B cell (primary cell): ENCODE data around the gene GAL3ST2. TPM values are rescaled to one million over a fixed set of nuclear protein-coding genes. Genes with fewer than 3 reads are reported as not detected.

Experiments used
- ATAC-seq: fragments of 200-7000 bp; cut with Tn5 transposase; one replicate; pipeline ENCODE4 v1.10.0; 2021; ENCODE audit warnings: low read depth, mild to moderate bottlenecking, moderate number of reproducible peaks, moderate library complexity
- CTCF ChIA-PET: fragments of 350-600 bp; sonication (Branson Sonifier 250); formaldehyde crosslinking; loops from one replicate; lab custom pipeline; 2021; ENCODE audit warnings: antibody characterized with exemption, inconsistent platforms; lab: Charles Lee
- POLR2A ChIA-PET: fragments of 350-600 bp; sonication (Branson Sonifier 250); formaldehyde crosslinking; loops from one replicate; lab custom pipeline; 2021; ENCODE audit warnings: antibody characterized with exemption; lab: Charles Lee
- DNase-seq: peaks from one replicate; pipeline ENCODE4 v3.0.0; 2013
- H2AFZ ChIP-seq: 2 replicates; pipeline ENCODE4 v1.6.1; 2012; ENCODE audit warnings: mild to moderate bottlenecking, low read depth, low read length; ENCODE audit not compliant: insufficient read depth, poor library complexity, severe bottlenecking
- H3K27ac ChIP-seq, 2 donors: 1 replicate in 1 of 2; 2 replicates in 1 of 2; pipeline ENCODE4 v1.5.1; 2012 to 2013; ENCODE audit warnings: low read length in 2 of 2, mild to moderate bottlenecking in 2 of 2, moderate library complexity in 1 of 2
- H3K27me3 ChIP-seq, 4 experiments: fragments of 200-600 bp in 1 of 4; sonication (generic) in 1 of 4; replicated peaks in 1 of 4; 1 replicate in 2 of 4; 2 replicates in 2 of 4; pipeline versions ENCODE4 v1.6.1 to v1.7.0; 2013 to 2016; ENCODE audit warnings: low read length in 3 of 4, mild to moderate bottlenecking in 2 of 4, mixed read lengths in 1 of 4, moderate library complexity in 1 of 4; ENCODE audit not compliant: insufficient read depth in 4 of 4, control insufficient read depth in 3 of 4; ENCODE audit errors: control extremely low read depth in 1 of 4
- H3K36me3 ChIP-seq, 2 experiments: replicated peaks in 1 of 2; 1 replicate in 1 of 2; 2 replicates in 1 of 2; pipeline versions ENCODE4 v1.6.1 to v1.7.1; 2013; ENCODE audit warnings: low read length in 1 of 2; ENCODE audit not compliant: insufficient read depth in 2 of 2, control insufficient read depth in 1 of 2; ENCODE audit errors: control extremely low read depth in 1 of 2, extremely low read depth in 1 of 2
- H3K4me1 ChIP-seq, 2 donors: fragments of 200-600 bp in 1 of 2; sonication (generic) in 1 of 2; 1 replicate in 1 of 2; 2 replicates in 1 of 2; pipeline versions ENCODE4 v1.5.1 to v1.6.1; 2013 to 2017; ENCODE audit warnings: low read length in 2 of 2; ENCODE audit not compliant: control insufficient read depth in 2 of 2, insufficient read depth in 2 of 2
- H3K4me2 ChIP-seq: replicated peaks from 2 replicates; pipeline ENCODE3; 2012; ENCODE audit warnings: mild to moderate bottlenecking, low read depth, low read length; ENCODE audit not compliant: poor library complexity, severe bottlenecking
- H3K4me3 ChIP-seq, 5 experiments: fragments of 200-600 bp in 1 of 5; sonication (generic) in 1 of 5; 1 replicate in 3 of 5; 2 replicates in 2 of 5; pipeline versions ENCODE4 v1.5.1 to v1.7.0; 2011 to 2016; ENCODE audit warnings: low read length in 4 of 5, mild to moderate bottlenecking in 4 of 5, low read depth in 2 of 5, control low read depth in 1 of 5, moderate library complexity in 1 of 5; ENCODE audit not compliant: insufficient read depth in 1 of 5; ENCODE audit errors: control extremely low read depth in 1 of 5, extremely low read depth in 1 of 5
- H3K79me2 ChIP-seq: fragments of 200-600 bp; sonication (generic); one replicate; pipeline ENCODE4 v1.6.0; 2016; ENCODE audit warnings: low read length; ENCODE audit not compliant: control insufficient read depth, insufficient read depth
- H3K9ac ChIP-seq: fragments of 200-600 bp; sonication (generic); 2 replicates; pipeline ENCODE4 v1.6.1; 2017; ENCODE audit warnings: mild to moderate bottlenecking, low read length, moderate library complexity
- H3K9me3 ChIP-seq, 3 donors: one replicate each; pipeline versions ENCODE4 v1.6.1 to v1.7.1; 2013; ENCODE audit warnings: low read length in 2 of 3; ENCODE audit not compliant: control insufficient read depth in 2 of 3, insufficient read depth in 1 of 3; ENCODE audit errors: control extremely low read depth in 1 of 3
- H4K20me1 ChIP-seq: 2 replicates; pipeline ENCODE4 v1.6.0; 2012; ENCODE audit warnings: mild to moderate bottlenecking, low read length; ENCODE audit not compliant: insufficient read depth, control insufficient read depth, poor library complexity, severe bottlenecking
- H3K27ac Mint-ChIP-seq: one replicate; pipeline ENCODE4 v1.8.0; 2021; ENCODE audit warnings: mixed read lengths
- H3K27me3 Mint-ChIP-seq: one replicate; pipeline ENCODE4 v1.8.0; 2021; ENCODE audit warnings: mixed read lengths
- H3K4me1 Mint-ChIP-seq: one replicate; pipeline ENCODE4 v1.8.0; 2021; ENCODE audit warnings: mixed read lengths
- H3K4me3 Mint-ChIP-seq: one replicate; pipeline ENCODE4 v1.8.0; 2021; ENCODE audit warnings: mixed read lengths
- H3K9me3 Mint-ChIP-seq: one replicate; pipeline ENCODE4 v1.8.0; 2022; ENCODE audit warnings: mixed read lengths; ENCODE audit not compliant: insufficient read depth
- EZH2 ChIP-seq: IDR thresholded peaks from 2 replicates; pipeline ENCODE4 v1.6.1; 2012; ENCODE audit warnings: borderline replicate concordance, low read depth, mild to moderate bottlenecking, moderate library complexity, low read length; ENCODE audit not compliant: insufficient read depth, poor library complexity, severe bottlenecking
- WGBS: methylation state at CpG from one replicate; pipeline ENCODE4 v1.1.5; 2013; ENCODE audit warnings: missing lambda C conversion rate; ENCODE audit not compliant: insufficient coverage; 5-methylcytosine and 5-hydroxymethylcytosine counted together
- intact Hi-C: fragments of 100-400 bp; cut with micrococcal nuclease; formaldehyde crosslinking; loops from one replicate; pipeline ENCODE4 v1.10.0; 2022
- polyA plus RNA-seq: library from polyadenylated mRNA; depleted of rRNA; stranded (reverse); fragments of >200 nt; gene quantifications from 2 replicates; pipeline ENCODE4 v1.2.3, GENCODE V29; 2012
- total RNA-seq, 2 donors: library from RNA; stranded (reverse); fragments of 120-200 nt in 1 of 2; gene quantifications; 1 replicate in 1 of 2; 2 replicates in 1 of 2; pipeline versions ENCODE4 v1.2.3 to v1.2.4, GENCODE V29; 2013 to 2022
- TF ChIP-seq, protein P1 (sequence below): fragments of 200-600 bp; IDR thresholded peaks from one replicate; pipeline ENCODE4 v1.8.0; 2022; ENCODE audit warnings: antibody characterized with exemption, mild to moderate bottlenecking

Gene GAL3ST2
- total and polyA plus RNA-seq, 2 donors (not counting 1 experiment from before 2014, with no cell fraction given) = 0.10 TPM; not detected in 1

DNA sequence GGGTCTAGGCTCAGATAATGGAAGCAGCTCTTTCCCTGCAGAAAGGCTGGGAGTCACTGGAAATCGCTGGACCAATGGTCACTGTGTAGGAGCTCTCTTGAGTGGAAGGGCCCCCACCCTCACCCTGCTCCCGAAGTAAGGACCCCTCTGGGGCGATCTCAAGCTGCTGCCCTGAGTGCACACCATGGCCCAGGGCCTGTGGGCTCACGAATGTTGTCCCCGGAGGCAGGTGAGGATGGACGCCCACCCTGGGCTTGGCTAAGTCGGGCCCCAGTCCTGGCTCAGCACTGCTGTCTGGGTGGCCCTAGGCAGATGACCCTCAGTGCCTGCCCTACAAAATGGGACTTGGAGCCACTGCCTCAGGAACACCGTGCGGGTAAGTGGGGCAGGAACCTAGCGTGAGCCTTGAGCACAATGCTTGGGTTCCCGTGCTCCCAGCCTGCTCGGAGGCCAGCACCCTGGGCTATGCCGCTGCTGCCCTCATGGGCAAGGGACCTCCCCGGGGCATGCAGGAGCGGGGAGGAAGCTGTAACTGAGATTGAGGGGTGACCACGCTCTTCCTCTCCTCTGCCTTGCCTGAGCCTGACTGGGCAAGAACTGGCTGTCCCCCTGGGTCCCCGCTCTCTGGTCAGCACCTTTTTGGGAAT, 38.5 kb upstream of the GAL3ST2 start:
- no peak for ATAC-seq
- H3K79me2 ChIP-seq = peaks cover 12% of the 10 kb centered on the region
- H4K20me1 ChIP-seq = no peaks in the 10 kb centered on the region
- intact Hi-C loops = no loop called here
- Mint-ChIP-seq H3K4me1 (peaks cover 17% of the 10 kb centered on the region), H3K9me3 (no peaks in the 10 kb centered on the region), H3K27me3 (no peaks in the 10 kb centered on the region), H3K4me3 (no peak overlapping the region), H3K27ac (no peak overlapping the region)
- no peak overlapping the region for H3K4me3 ChIP-seq
- H3K4me2 ChIP-seq = no peak overlapping the region
- peaks cover 0 to 16% (median 0%) of the 10 kb centered on the region in 3 donors for H3K9me3 ChIP-seq
- no peak overlapping the region for H3K27ac ChIP-seq
- no peak overlapping the region for H3K9ac ChIP-seq
- H3K36me3 ChIP-seq = no peaks in the 10 kb centered on the region
- H3K4me1 ChIP-seq = peaks cover 4 to 19% of the 10 kb centered on the region in 2 donors
- H3K27me3 ChIP-seq = no peaks in the 10 kb centered on the region
- ChIA-PET POLR2A (no interaction called here), CTCF (no interaction called here)
- no peak overlapping the region for H2AFZ ChIP-seq
- DNase-seq = no peak
- 96% methylated on average over 17 of the region's 17 CpGs for WGBS
- TF ChIP-seq EZH2 = no peak
- TF ChIP-seq, protein P1, sequence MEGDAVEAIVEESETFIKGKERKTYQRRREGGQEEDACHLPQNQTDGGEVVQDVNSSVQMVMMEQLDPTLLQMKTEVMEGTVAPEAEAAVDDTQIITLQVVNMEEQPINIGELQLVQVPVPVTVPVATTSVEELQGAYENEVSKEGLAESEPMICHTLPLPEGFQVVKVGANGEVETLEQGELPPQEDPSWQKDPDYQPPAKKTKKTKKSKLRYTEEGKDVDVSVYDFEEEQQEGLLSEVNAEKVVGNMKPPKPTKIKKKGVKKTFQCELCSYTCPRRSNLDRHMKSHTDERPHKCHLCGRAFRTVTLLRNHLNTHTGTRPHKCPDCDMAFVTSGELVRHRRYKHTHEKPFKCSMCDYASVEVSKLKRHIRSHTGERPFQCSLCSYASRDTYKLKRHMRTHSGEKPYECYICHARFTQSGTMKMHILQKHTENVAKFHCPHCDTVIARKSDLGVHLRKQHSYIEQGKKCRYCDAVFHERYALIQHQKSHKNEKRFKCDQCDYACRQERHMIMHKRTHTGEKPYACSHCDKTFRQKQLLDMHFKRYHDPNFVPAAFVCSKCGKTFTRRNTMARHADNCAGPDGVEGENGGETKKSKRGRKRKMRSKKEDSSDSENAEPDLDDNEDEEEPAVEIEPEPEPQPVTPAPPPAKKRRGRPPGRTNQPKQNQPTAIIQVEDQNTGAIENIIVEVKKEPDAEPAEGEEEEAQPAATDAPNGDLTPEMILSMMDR = no peak

DNA sequence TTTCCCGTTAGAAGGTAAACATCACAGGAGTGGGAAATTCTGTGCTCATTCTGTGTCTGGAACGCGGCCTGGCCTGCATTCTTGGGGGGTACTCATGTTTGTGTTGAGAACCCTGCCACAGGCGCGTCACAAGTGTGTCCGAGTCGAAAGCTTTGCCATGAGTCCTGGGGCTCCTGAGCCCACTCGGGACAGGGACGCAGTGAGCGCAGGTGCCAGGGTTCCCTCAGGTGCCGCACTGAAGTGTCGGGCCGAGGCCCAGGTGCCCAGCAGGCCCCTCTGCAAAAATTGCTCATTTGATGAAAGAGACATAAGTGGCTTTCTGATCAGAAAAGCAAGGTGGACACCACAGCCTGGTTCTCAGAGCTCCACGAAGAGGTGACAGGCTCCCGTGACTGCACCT, 37.4 kb upstream of the GAL3ST2 start:
- peaks cover 0 to 4% of the 10 kb centered on the region in 2 experiments for H3K36me3 ChIP-seq
- peaks cover 0 to 10% of the 10 kb centered on the region in 2 donors for H3K4me1 ChIP-seq
- H3K79me2 ChIP-seq = peaks cover 12% of the 10 kb centered on the region
- H2AFZ ChIP-seq = no peak overlapping the region
- no peak for ATAC-seq
- no peak overlapping the region for H3K27ac ChIP-seq
- no peaks in the 10 kb centered on the region for H3K27me3 ChIP-seq
- Mint-ChIP-seq H3K9me3 (no peaks in the 10 kb centered on the region), H3K27ac (no peak overlapping the region), H3K4me3 (no peak overlapping the region), H3K27me3 (no peaks in the 10 kb centered on the region), H3K4me1 (peaks cover 13% of the 10 kb centered on the region)
- 90% methylated on average over 15 of the region's 15 CpGs for WGBS
- H3K4me2 ChIP-seq = no peak overlapping the region
- H3K9ac ChIP-seq = no peak overlapping the region
- H3K9me3 ChIP-seq = peaks cover 0 to 17% (median 0%) of the 10 kb centered on the region in 3 donors
- intact Hi-C loops = no loop called here
- H4K20me1 ChIP-seq = no peaks in the 10 kb centered on the region
- TF ChIP-seq, protein P1 = no peak
- no peak for TF ChIP-seq EZH2
- ChIA-PET CTCF (no interaction called here), POLR2A (no interaction called here)
- H3K4me3 ChIP-seq = no peak overlapping the region
- DNase-seq = no peak
